Fibroblast of lung (primary cell): ENCODE data around the gene SPATA32. TPM values are rescaled to one million over a fixed set of nuclear protein-coding genes. Genes with fewer than 3 reads are reported as not detected.

ENCODE experiments used
- DNase-seq, 2 donors: peaks; one replicate each; pipeline versions ENCODE4 v3.0.0 to v3.0.0-alpha.2; 2010; ENCODE audit warnings: low read depth in 2 of 2
- H2AFZ ChIP-seq: 2 replicates; pipeline ENCODE4 v1.5.1; 2012; ENCODE audit warnings: low read length, control low read depth, inconsistent platforms
- H3K27ac ChIP-seq: 2 replicates; pipeline ENCODE4 v1.5.1; 2011; ENCODE audit warnings: low read length, control low read depth; ENCODE audit not compliant: insufficient read depth
- H3K27me3 ChIP-seq: 2 replicates; pipeline ENCODE4 v1.5.1; 2011; ENCODE audit warnings: mild to moderate bottlenecking, low read length; ENCODE audit not compliant: control insufficient read depth, insufficient read depth
- H3K36me3 ChIP-seq: 2 replicates; pipeline ENCODE4 v1.5.1; 2011; ENCODE audit warnings: low read length; ENCODE audit not compliant: control insufficient read depth, insufficient read depth
- H3K4me1 ChIP-seq: 2 replicates; pipeline ENCODE4 v1.5.1; 2011; ENCODE audit warnings: low read length; ENCODE audit not compliant: control insufficient read depth, insufficient read depth; ENCODE audit errors: extremely low read depth
- H3K4me2 ChIP-seq: 2 replicates; pipeline ENCODE4 v1.5.1; 2011; ENCODE audit warnings: low read length, control low read depth; ENCODE audit not compliant: insufficient read depth; ENCODE audit errors: extremely low read depth
- H3K4me3 ChIP-seq, 4 experiments: fragments of 200-600 bp in 1 of 4; sonication (generic) in 1 of 4; replicated peaks in 1 of 4; 2 replicates each; pipeline ENCODE4 v1.5.1; 2011 to 2016; ENCODE audit warnings: low read length in 4 of 4, low read depth in 3 of 4, mild to moderate bottlenecking in 3 of 4, control low read depth in 2 of 4, inconsistent platforms in 1 of 4, mixed read lengths in 1 of 4; ENCODE audit not compliant: insufficient read depth in 1 of 4; ENCODE audit errors: control extremely low read depth in 1 of 4
- H3K79me2 ChIP-seq: 2 replicates; pipeline ENCODE4 v1.5.1; 2012; ENCODE audit warnings: mild to moderate bottlenecking, low read length, inconsistent platforms; ENCODE audit not compliant: control insufficient read depth, insufficient read depth
- H3K9ac ChIP-seq: 2 replicates; pipeline ENCODE4 v1.5.1; 2011; ENCODE audit warnings: mild to moderate bottlenecking, low read length, control low read depth; ENCODE audit not compliant: insufficient read depth
- H3K9me3 ChIP-seq: 2 replicates; pipeline ENCODE4 v1.5.1; 2012; ENCODE audit warnings: low read depth, low read length; ENCODE audit not compliant: control insufficient read depth, insufficient read depth
- H4K20me1 ChIP-seq: 2 replicates; pipeline ENCODE4 v1.5.1; 2011; ENCODE audit warnings: low read length; ENCODE audit not compliant: control insufficient read depth, insufficient read depth; ENCODE audit errors: extremely low read depth
- CTCF ChIP-seq, 2 donors: IDR thresholded peaks in 1 of 2; conservative IDR thresholded peaks in 1 of 2; 1 replicate in 1 of 2; 2 replicates in 1 of 2; pipeline ENCODE4 v1.5.1; 2011 to 2012; ENCODE audit warnings: low read length in 2 of 2, control low read depth in 1 of 2, inconsistent platforms in 1 of 2, low read depth in 1 of 2, mild to moderate bottlenecking in 1 of 2
- EZH2 ChIP-seq: IDR thresholded peaks from 2 replicates; pipeline ENCODE4 v1.5.1; 2012; ENCODE audit warnings: low read length, control low read depth, mild to moderate bottlenecking; ENCODE audit errors: missing control alignments
- polyA plus RNA-seq, 2 donors: library from polyadenylated mRNA; depleted of rRNA in 1 of 2; stranded (reverse) in 1 of 2; unstranded in 1 of 2; fragments of >200 nt; gene quantifications; 2 replicates each; pipeline ENCODE4 v1.2.1, GENCODE V29; 2011 to 2012; ENCODE audit warnings: missing spikeins in 1 of 2
- total RNA-seq: library from RNA; depleted of rRNA; stranded (reverse); fragments of >200 nt; gene quantifications from 2 replicates; pipeline ENCODE4 v1.2.1, GENCODE V29; 2014

Gene SPATA32
- total and polyA plus RNA-seq, 2 donors (not counting 1 experiment from before 2014, with no cell fraction given), result not detected

- peaks cover 14% of the 10 kb centered on the region for H3K36me3 ChIP-seq
- no peak for DNase-seq
- H3K27ac ChIP-seq, result no peak overlapping the region
- peaks cover 13% of the 10 kb centered on the region for H3K79me2 ChIP-seq
- H3K4me1 ChIP-seq, result peaks cover 24% of the 10 kb centered on the region
- no peak overlapping the region for H3K9ac ChIP-seq
- no peak overlapping the region for H3K4me2 ChIP-seq
- H3K4me3 ChIP-seq, result no peak overlapping the region
- H3K27me3 ChIP-seq, result no peaks in the 10 kb centered on the region
- TF ChIP-seq EZH2 (no peak), CTCF (conservative IDR thresholded peaks at IDR 0.05 in 1 of 2, IDR thresholded peaks at IDR 0.05 in 1 of 2; ENCODE audit: low read depth in 1 of 2, low read length in 2 of 2) (no peak)
- no peak overlapping the region for H2AFZ ChIP-seq
- no peaks in the 10 kb centered on the region for H3K9me3 ChIP-seq
- H4K20me1 ChIP-seq, result no peaks in the 10 kb centered on the region
Measured at GRCh38 chr17:45291171-45291805, 29.4 kb upstream of the SPATA32 start.

- no peaks in the 10 kb centered on the region for H3K9me3 ChIP-seq
- no peaks in the 10 kb centered on the region for H4K20me1 ChIP-seq
- DNase-seq, result no peak
- H2AFZ ChIP-seq, result no peak overlapping the region
- peaks cover 14% of the 10 kb centered on the region for H3K36me3 ChIP-seq
- no peak for TF ChIP-seq CTCF (conservative IDR thresholded peaks at IDR 0.05 in 1 of 2, IDR thresholded peaks at IDR 0.05 in 1 of 2; ENCODE audit: low read depth in 1 of 2, low read length in 2 of 2)
- no peak for TF ChIP-seq EZH2
- no peaks in the 10 kb centered on the region for H3K27me3 ChIP-seq
- H3K9ac ChIP-seq, result no peak overlapping the region
- H3K4me3 ChIP-seq, result no peak overlapping the region
- no peak overlapping the region for H3K4me2 ChIP-seq
- peaks cover 20% of the 10 kb centered on the region for H3K4me1 ChIP-seq
- peaks cover 13% of the 10 kb centered on the region for H3K79me2 ChIP-seq
- no peak overlapping the region for H3K27ac ChIP-seq
Measured at GRCh38 chr17:45290269-45290765, 28.4 kb upstream of the SPATA32 start.

- Histone ChIP-seq H3K27me3 (no peaks in the 10 kb centered on the region), H3K4me1 (peaks cover 20% of the 10 kb centered on the region), H3K79me2 (peaks cover 13% of the 10 kb centered on the region), H2AFZ (no peak overlapping the region), H4K20me1 (no peaks in the 10 kb centered on the region), H3K27ac (no peak overlapping the region), H3K9ac (no peak overlapping the region), H3K36me3 (peaks cover 19% of the 10 kb centered on the region), H3K9me3 (no peaks in the 10 kb centered on the region), H3K4me3 (no peak overlapping the region), H3K4me2 (no peak overlapping the region)
- TF ChIP-seq EZH2 (no peak), CTCF (conservative IDR thresholded peaks at IDR 0.05 in 1 of 2, IDR thresholded peaks at IDR 0.05 in 1 of 2; ENCODE audit: low read depth in 1 of 2, low read length in 2 of 2) (no peak)
- no peak for DNase-seq
Measured at GRCh38 chr17:45289301-45290268, 27.7 kb upstream of the SPATA32 start.
